ENCODE results near the gene XBP1. TPM values are rescaled to one million over a fixed set of nuclear protein-coding genes. Genes with fewer than 3 reads are reported as not detected.

Gene XBP1
- total and polyA plus RNA-seq, 2 of the 13 experiments (the other 11 are each of a cell fraction or from before 2014, with no cell fraction given), result 416 to 427 TPM

GRCh38 chr22:28813772-28814518, 13.6 kb upstream of the XBP1 start (continued):
- TF ChIP-seq ATF7-NPFF (CRISPR knock-in tag; IDR thresholded peaks at IDR 0.05; ENCODE audit: low read depth), result no peak
- TF ChIP-seq ASH2L (IDR thresholded peaks at IDR 0.05; ENCODE audit: insufficient read length, low read depth, low read length), result peak; percentile 25
- peak; percentile 51 for TF ChIP-seq CREB1 (IDR thresholded peaks at IDR 0.05)
- peak; percentile 87 for TF ChIP-seq CREB1 (CRISPR knock-in tag; IDR thresholded peaks at IDR 0.05)
- TF ChIP-seq PATZ1 (CRISPR knock-in tag; IDR thresholded peaks at IDR 0.05), result peak; percentile 86
- peak; percentile 25; the same call in 1 of the 2 replicates for TF ChIP-seq ZNF431 (CRISPR knock-in tag; IDR thresholded peaks at IDR 0.05; ENCODE audit: borderline replicate concordance, low read depth)
- no peak for TF ChIP-seq ZNF446 (CRISPR knock-in tag; IDR thresholded peaks at IDR 0.05)
- TF ChIP-seq ZNF556 (CRISPR knock-in tag; IDR thresholded peaks at IDR 0.05; ENCODE audit: borderline replicate concordance), result no peak
- TF ChIP-seq NRL (CRISPR knock-in tag; IDR thresholded peaks at IDR 0.05; ENCODE audit: borderline replicate concordance), result no peak
- TF ChIP-seq REL (CRISPR knock-in tag; conservative IDR thresholded peaks at IDR 0.05), result no peak
- TF ChIP-seq ZNF280B (CRISPR knock-in tag; IDR thresholded peaks at IDR 0.05; ENCODE audit: borderline replicate concordance), result no peak
- peak; percentile 81; the same call in 1 of the 2 replicates for TF ChIP-seq NCOA1 (CRISPR knock-in tag; IDR thresholded peaks at IDR 0.05)
- no peak for TF ChIP-seq ZNF800 (CRISPR knock-in tag; IDR thresholded peaks at IDR 0.05)
- no peak for TF ChIP-seq MAF1 (CRISPR knock-in tag; IDR thresholded peaks at IDR 0.05; ENCODE audit: borderline replicate concordance)
- peak; percentile 99 for TF ChIP-seq PHF21A (CRISPR knock-in tag; IDR thresholded peaks at IDR 0.05)
- no peak for TF ChIP-seq ZNF570 (CRISPR knock-in tag; IDR thresholded peaks at IDR 0.05; ENCODE audit: borderline replicate concordance)
- TF ChIP-seq E2F5 (CRISPR knock-in tag; conservative IDR thresholded peaks at IDR 0.05), result no peak
- no peak for TF ChIP-seq ZNF660 (CRISPR knock-in tag; IDR thresholded peaks at IDR 0.05; ENCODE audit: borderline replicate concordance, low read depth)
- TF ChIP-seq AGO2 (optimal IDR thresholded peaks at IDR 0.05; ENCODE audit: low read depth, low read length), result no peak
- no peak for TF ChIP-seq SOX6 (IDR thresholded peaks at IDR 0.05)
- TF ChIP-seq SOX6 (CRISPR knock-in tag; IDR thresholded peaks at IDR 0.05), result peak; percentile 94
- no peak for TF ChIP-seq ZNF550 (CRISPR knock-in tag; IDR thresholded peaks at IDR 0.05; ENCODE audit: borderline replicate concordance)
- no peak for TF ChIP-seq FOXM1 (CRISPR knock-in tag; IDR thresholded peaks at IDR 0.05)
- 0 out of 2 replicates have a peak, but pooled peaks have one; percentile 39 for TF ChIP-seq STAT5B (CRISPR knock-in tag; IDR thresholded peaks at IDR 0.05)
- TF ChIP-seq ZBTB7B (CRISPR knock-in tag; IDR thresholded peaks at IDR 0.05), result peak; percentile 86; the same call in 1 of the 2 replicates

Data from HepG2 (cell line).